HPDE6-E6E7 (cell line): ENCODE measurements around the gene MOSMO.

Source experiments
- DNase-seq: peaks from one replicate; pipeline ENCODE4 v3.0.0; 2011; ENCODE audit warnings: missing footprints; ENCODE audit errors: extremely low spot score

Gene MOSMO

GRCh38 chr16:22050963-22051362 lies 43.1 kb downstream of the MOSMO start:
- DNase-seq: no peak

GRCh38 chr16:22052980-22053379 lies 45.1 kb downstream of the MOSMO start:
- no peak for DNase-seq

GRCh38 chr16:22053921-22054341 lies 46.0 kb downstream of the MOSMO start:
- DNase-seq: no peak

GRCh38 chr16:22054847-22055590 lies 47.1 kb downstream of the MOSMO start:
- no peak for DNase-seq

GRCh38 chr16:22055881-22056280 lies 48.0 kb downstream of the MOSMO start:
- no peak for DNase-seq

- DNase-seq: no peak
Measured at GRCh38 chr16:22063888-22064467, 56.1 kb downstream of the MOSMO start.

- peak; percentile 62 for DNase-seq
Measured at GRCh38 chr16:22065252-22065651, 57.3 kb downstream of the MOSMO start.

GRCh38 chr16:22070361-22071330 lies 62.7 kb downstream of the MOSMO start:
- DNase-seq: no peak

- peak; percentile 21 for DNase-seq
Measured at GRCh38 chr16:22071331-22071910, 63.5 kb downstream of the MOSMO start.

- DNase-seq: no peak
Measured at GRCh38 chr16:22073350-22073749, 65.4 kb downstream of the MOSMO start.

GRCh38 chr16:22075043-22075757 lies 67.3 kb downstream of the MOSMO start:
- DNase-seq: no peak

- DNase-seq: no peak
Measured at GRCh38 chr16:22075776-22076175, 67.9 kb downstream of the MOSMO start.

GRCh38 chr16:22077700-22078313 lies 69.9 kb downstream of the MOSMO start:
- DNase-seq: peak; percentile 55

GRCh38 chr16:22078656-22079055 lies 70.7 kb downstream of the MOSMO start:
- no peak for DNase-seq

GRCh38 chr16:22081050-22081449 lies 73.1 kb downstream of the MOSMO start:
- no peak for DNase-seq

- no peak for DNase-seq
Measured at GRCh38 chr16:22086440-22086839, 78.5 kb downstream of the MOSMO start.

GRCh38 chr16:22088642-22089041 lies 80.7 kb downstream of the MOSMO start:
- DNase-seq: no peak

- no peak for DNase-seq
Measured at GRCh38 chr16:22089910-22090309, 82.0 kb downstream of the MOSMO start.

GRCh38 chr16:22091721-22092120 lies 83.8 kb downstream of the MOSMO start:
- DNase-seq: no peak

GRCh38 chr16:22092143-22092933 lies 84.4 kb downstream of the MOSMO start, which contains the start of gene VWA3A:
VWA3A (plus strand) TSS chr16:22092541; CDS start chr16:22092638, 97 bp downstream.
- DNase-seq: peak; percentile 14
